ENCODE data around the gene C20orf173.
"Not testable (repeated sequence)": the region's sequence is repeated elsewhere in the genome, so short reads cannot be mapped to it uniquely, and the experiment has no call there.

Gene C20orf173

GRCh38 chr20:35561671-35562070 is 32.2 kb upstream of the C20orf173 start:
- no peak overlapping the region for H3K27ac ChIP-seq (ENCODE audit: low read depth, low read length)
- H3K4me3 ChIP-seq (ENCODE audit: low read depth, low read length), result no peak overlapping the region
- H3K79me2 ChIP-seq (ENCODE audit: control insufficient read depth, insufficient read depth, low read length, unreplicated experiment), result no peaks in the 10 kb centered on the region
- no peaks in the 10 kb centered on the region for H3K4me1 ChIP-seq (ENCODE audit: control insufficient read depth, insufficient read depth, low read length, unreplicated experiment)
- peaks cover 10% of the 10 kb centered on the region; the same call in 1 of the 2 replicates for H3K36me3 ChIP-seq (ENCODE audit: insufficient read depth, low read length)
- H2AFZ ChIP-seq (ENCODE audit: low read length, unreplicated experiment), result no peak overlapping the region
- H3K27me3 ChIP-seq (ENCODE audit: insufficient read depth, low read length), result no peaks in the 10 kb centered on the region

- Histone ChIP-seq H2AFZ (ENCODE audit: low read length, unreplicated experiment) (no peak overlapping the region), H3K36me3 (ENCODE audit: insufficient read depth, low read length) (peaks cover 10% of the 10 kb centered on the region; the same call in 1 of the 2 replicates), H3K79me2 (ENCODE audit: control insufficient read depth, insufficient read depth, low read length, unreplicated experiment) (no peaks in the 10 kb centered on the region), H3K4me3 (ENCODE audit: low read depth, low read length) (no peak overlapping the region), H3K4me1 (ENCODE audit: control insufficient read depth, insufficient read depth, low read length, unreplicated experiment) (no peaks in the 10 kb centered on the region), H3K27me3 (ENCODE audit: insufficient read depth, low read length) (no peaks in the 10 kb centered on the region), H3K27ac (ENCODE audit: low read depth, low read length) (no peak overlapping the region)
These were observed 31.8 kb upstream of the C20orf173 start for GRCh38 chr20:35561268-35561667.

GRCh38 chr20:35560541-35560940 is 31.1 kb upstream of the C20orf173 start:
- Histone ChIP-seq H3K4me1 (ENCODE audit: control insufficient read depth, insufficient read depth, low read length, unreplicated experiment) (no peaks in the 10 kb centered on the region), H3K36me3 (ENCODE audit: insufficient read depth, low read length) (peaks cover 10% of the 10 kb centered on the region; the same call in 1 of the 2 replicates), H3K27ac (ENCODE audit: low read depth, low read length) (no peak overlapping the region), H2AFZ (ENCODE audit: low read length, unreplicated experiment) (no peak overlapping the region), H3K27me3 (ENCODE audit: insufficient read depth, low read length) (no peaks in the 10 kb centered on the region), H3K79me2 (ENCODE audit: control insufficient read depth, insufficient read depth, low read length, unreplicated experiment) (no peaks in the 10 kb centered on the region), H3K4me3 (ENCODE audit: low read depth, low read length) (no peak overlapping the region)

- Histone ChIP-seq H3K27ac (ENCODE audit: low read depth, low read length) (no peak overlapping the region), H3K4me3 (ENCODE audit: low read depth, low read length) (no peak overlapping the region), H2AFZ (ENCODE audit: low read length, unreplicated experiment) (no peak overlapping the region), H3K27me3 (ENCODE audit: insufficient read depth, low read length) (no peaks in the 10 kb centered on the region), H3K4me1 (ENCODE audit: control insufficient read depth, insufficient read depth, low read length, unreplicated experiment) (no peaks in the 10 kb centered on the region), H3K79me2 (ENCODE audit: control insufficient read depth, insufficient read depth, low read length, unreplicated experiment) (no peaks in the 10 kb centered on the region), H3K36me3 (ENCODE audit: insufficient read depth, low read length) (peaks cover 10% of the 10 kb centered on the region; the same call in 1 of the 2 replicates)
These were observed 30.7 kb upstream of the C20orf173 start for GRCh38 chr20:35560105-35560511.

GRCh38 chr20:35559042-35559693 is 29.7 kb upstream of the C20orf173 start:
- no peaks in the 10 kb centered on the region for H3K79me2 ChIP-seq (ENCODE audit: control insufficient read depth, insufficient read depth, low read length, unreplicated experiment)
- no peak overlapping the region for H3K4me3 ChIP-seq (ENCODE audit: low read depth, low read length)
- H3K27me3 ChIP-seq (ENCODE audit: insufficient read depth, low read length), result no peaks in the 10 kb centered on the region
- H3K36me3 ChIP-seq (ENCODE audit: insufficient read depth, low read length), result peaks cover 10% of the 10 kb centered on the region; the same call in 1 of the 2 replicates
- H3K4me1 ChIP-seq (ENCODE audit: control insufficient read depth, insufficient read depth, low read length, unreplicated experiment), result no peaks in the 10 kb centered on the region
- no peak overlapping the region for H3K27ac ChIP-seq (ENCODE audit: low read depth, low read length)
- H2AFZ ChIP-seq (ENCODE audit: low read length, unreplicated experiment), result no peak overlapping the region

GRCh38 chr20:35558451-35558850 is 29.0 kb upstream of the C20orf173 start:
- H3K4me1 ChIP-seq (ENCODE audit: control insufficient read depth, insufficient read depth, low read length, unreplicated experiment), result no peaks in the 10 kb centered on the region
- no peaks in the 10 kb centered on the region for H3K27me3 ChIP-seq (ENCODE audit: insufficient read depth, low read length)
- no peak overlapping the region for H3K27ac ChIP-seq (ENCODE audit: low read depth, low read length)
- H3K4me3 ChIP-seq (ENCODE audit: low read depth, low read length), result no peak overlapping the region
- no peaks in the 10 kb centered on the region for H3K79me2 ChIP-seq (ENCODE audit: control insufficient read depth, insufficient read depth, low read length, unreplicated experiment)
- H2AFZ ChIP-seq (ENCODE audit: low read length, unreplicated experiment), result no peak overlapping the region
- H3K36me3 ChIP-seq (ENCODE audit: insufficient read depth, low read length), result peaks cover 10% of the 10 kb centered on the region; the same call in 1 of the 2 replicates

GRCh38 chr20:35556871-35557270 is 27.4 kb upstream of the C20orf173 start:
- Histone ChIP-seq H3K4me3 (ENCODE audit: low read depth, low read length) (no peak overlapping the region), H3K27ac (ENCODE audit: low read depth, low read length) (no peak overlapping the region), H2AFZ (ENCODE audit: low read length, unreplicated experiment) (no peak overlapping the region), H3K27me3 (ENCODE audit: insufficient read depth, low read length) (no peaks in the 10 kb centered on the region), H3K36me3 (ENCODE audit: insufficient read depth, low read length) (peaks cover 10% of the 10 kb centered on the region; the same call in 1 of the 2 replicates), H3K4me1 (ENCODE audit: control insufficient read depth, insufficient read depth, low read length, unreplicated experiment) (no peaks in the 10 kb centered on the region), H3K79me2 (ENCODE audit: control insufficient read depth, insufficient read depth, low read length, unreplicated experiment) (no peaks in the 10 kb centered on the region)

- H3K27ac ChIP-seq (ENCODE audit: low read depth, low read length), result no peak overlapping the region
- H3K79me2 ChIP-seq (ENCODE audit: control insufficient read depth, insufficient read depth, low read length, unreplicated experiment), result no peaks in the 10 kb centered on the region
- H3K4me1 ChIP-seq (ENCODE audit: control insufficient read depth, insufficient read depth, low read length, unreplicated experiment), result no peaks in the 10 kb centered on the region
- H3K4me3 ChIP-seq (ENCODE audit: low read depth, low read length), result no peak overlapping the region
- no peak overlapping the region for H2AFZ ChIP-seq (ENCODE audit: low read length, unreplicated experiment)
- peaks cover 10% of the 10 kb centered on the region; the same call in 1 of the 2 replicates for H3K36me3 ChIP-seq (ENCODE audit: insufficient read depth, low read length)
- no peaks in the 10 kb centered on the region for H3K27me3 ChIP-seq (ENCODE audit: insufficient read depth, low read length)
These were observed 26.6 kb upstream of the C20orf173 start for GRCh38 chr20:35555951-35556645.

GRCh38 chr20:35555461-35555860 is 26.0 kb upstream of the C20orf173 start:
- not testable (repeated sequence) for H3K36me3 ChIP-seq (ENCODE audit: insufficient read depth, low read length); H3K27me3 ChIP-seq (ENCODE audit: insufficient read depth, low read length); H3K79me2 ChIP-seq (ENCODE audit: control insufficient read depth, insufficient read depth, low read length, unreplicated experiment); H3K4me1 ChIP-seq (ENCODE audit: control insufficient read depth, insufficient read depth, low read length, unreplicated experiment); H2AFZ ChIP-seq (ENCODE audit: low read length, unreplicated experiment); H3K27ac ChIP-seq (ENCODE audit: low read depth, low read length); H3K4me3 ChIP-seq (ENCODE audit: low read depth, low read length)

GRCh38 chr20:35552914-35553313 is 23.5 kb upstream of the C20orf173 start:
- Histone ChIP-seq H3K36me3 (ENCODE audit: insufficient read depth, low read length) (peaks cover 5% of the 10 kb centered on the region; the same call in 1 of the 2 replicates), H3K27me3 (ENCODE audit: insufficient read depth, low read length) (no peaks in the 10 kb centered on the region), H3K4me3 (ENCODE audit: low read depth, low read length) (no peak overlapping the region), H3K4me1 (ENCODE audit: control insufficient read depth, insufficient read depth, low read length, unreplicated experiment) (no peaks in the 10 kb centered on the region), H3K79me2 (ENCODE audit: control insufficient read depth, insufficient read depth, low read length, unreplicated experiment) (no peaks in the 10 kb centered on the region), H3K27ac (ENCODE audit: low read depth, low read length) (no peak overlapping the region), H2AFZ (ENCODE audit: low read length, unreplicated experiment) (no peak overlapping the region)

- no peaks in the 10 kb centered on the region for H3K27me3 ChIP-seq (ENCODE audit: insufficient read depth, low read length)
- no peaks in the 10 kb centered on the region for H3K36me3 ChIP-seq (ENCODE audit: insufficient read depth, low read length)
- H3K4me3 ChIP-seq (ENCODE audit: low read depth, low read length), result no peak overlapping the region
- no peak overlapping the region for H2AFZ ChIP-seq (ENCODE audit: low read length, unreplicated experiment)
- no peak overlapping the region for H3K27ac ChIP-seq (ENCODE audit: low read depth, low read length)
- no peaks in the 10 kb centered on the region for H3K79me2 ChIP-seq (ENCODE audit: control insufficient read depth, insufficient read depth, low read length, unreplicated experiment)
- no peaks in the 10 kb centered on the region for H3K4me1 ChIP-seq (ENCODE audit: control insufficient read depth, insufficient read depth, low read length, unreplicated experiment)
These were observed 22.1 kb upstream of the C20orf173 start for GRCh38 chr20:35551503-35551902.
